Tibial nerve (tissue), 3 donors: ENCODE measurements around the gene RCAN2.

Experiments used
- POLR2A ChIP-seq, 2 donors: fragments of 450-650 bp; IDR thresholded peaks; one replicate each; pipeline ENCODE4 v1.6.1; 2017; ENCODE audit warnings: antibody characterized with exemption in 2 of 2, mild to moderate bottlenecking in 2 of 2, moderate library complexity in 2 of 2
- TF ChIP-seq, protein P1 (sequence below), 5 experiments: fragments of 200-600 bp in 3 of 5; fragments of 450-650 bp in 2 of 5; sonication (generic) in 3 of 5; IDR thresholded peaks; one replicate each; pipeline ENCODE4 v1.5.1; 2016 to 2019; ENCODE audit warnings: antibody characterized with exemption in 5 of 5, mild to moderate bottlenecking in 3 of 5, moderate library complexity in 2 of 5

DNA sequence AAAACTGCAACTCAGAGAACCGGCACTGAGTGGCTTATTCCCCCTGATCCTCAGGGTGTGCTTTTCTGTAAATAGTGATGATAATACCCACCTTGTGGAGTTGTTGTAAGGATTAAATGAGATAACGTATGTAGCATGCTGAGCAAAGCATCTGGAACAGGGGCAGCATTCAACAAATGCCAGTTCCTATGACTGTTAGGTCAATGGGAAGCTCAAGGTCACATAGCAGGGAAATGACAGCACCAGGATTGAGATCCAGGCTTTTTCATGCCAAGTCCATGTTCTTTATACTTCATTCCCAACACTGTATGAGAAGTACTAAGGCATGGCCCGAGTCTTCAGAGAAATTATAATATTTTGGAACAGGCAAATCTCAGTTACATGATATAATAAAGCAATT, 5.1 kb downstream of the RCAN2 start:
- TF ChIP-seq, protein P1, sequence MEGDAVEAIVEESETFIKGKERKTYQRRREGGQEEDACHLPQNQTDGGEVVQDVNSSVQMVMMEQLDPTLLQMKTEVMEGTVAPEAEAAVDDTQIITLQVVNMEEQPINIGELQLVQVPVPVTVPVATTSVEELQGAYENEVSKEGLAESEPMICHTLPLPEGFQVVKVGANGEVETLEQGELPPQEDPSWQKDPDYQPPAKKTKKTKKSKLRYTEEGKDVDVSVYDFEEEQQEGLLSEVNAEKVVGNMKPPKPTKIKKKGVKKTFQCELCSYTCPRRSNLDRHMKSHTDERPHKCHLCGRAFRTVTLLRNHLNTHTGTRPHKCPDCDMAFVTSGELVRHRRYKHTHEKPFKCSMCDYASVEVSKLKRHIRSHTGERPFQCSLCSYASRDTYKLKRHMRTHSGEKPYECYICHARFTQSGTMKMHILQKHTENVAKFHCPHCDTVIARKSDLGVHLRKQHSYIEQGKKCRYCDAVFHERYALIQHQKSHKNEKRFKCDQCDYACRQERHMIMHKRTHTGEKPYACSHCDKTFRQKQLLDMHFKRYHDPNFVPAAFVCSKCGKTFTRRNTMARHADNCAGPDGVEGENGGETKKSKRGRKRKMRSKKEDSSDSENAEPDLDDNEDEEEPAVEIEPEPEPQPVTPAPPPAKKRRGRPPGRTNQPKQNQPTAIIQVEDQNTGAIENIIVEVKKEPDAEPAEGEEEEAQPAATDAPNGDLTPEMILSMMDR (IDR thresholded peaks at IDR 0.05), result no peak
- no peak for TF ChIP-seq POLR2A (IDR thresholded peaks at IDR 0.05)
